ENCODE data around the gene HELB.

DNA sequence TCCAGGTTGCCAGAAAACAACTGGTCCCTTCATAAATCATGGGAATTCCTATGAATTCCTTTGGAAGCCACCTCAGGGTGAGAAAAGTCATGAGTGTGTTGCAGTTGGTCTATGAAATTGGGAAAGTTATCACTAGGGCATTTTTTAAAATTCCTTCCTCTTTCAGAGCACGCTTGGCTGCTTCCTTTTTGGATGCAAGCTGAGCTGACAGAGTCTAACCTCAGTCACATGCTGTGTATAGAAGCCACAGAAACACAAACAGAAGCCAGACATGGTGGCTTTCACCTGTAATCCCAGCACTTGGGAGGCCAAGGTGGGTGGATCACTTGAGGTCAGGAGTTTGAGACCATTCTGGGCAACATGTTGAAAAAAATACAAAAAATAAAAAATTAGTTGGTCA is 21.7 kb upstream of the HELB start:
- TF ChIP-seq, protein P1, sequence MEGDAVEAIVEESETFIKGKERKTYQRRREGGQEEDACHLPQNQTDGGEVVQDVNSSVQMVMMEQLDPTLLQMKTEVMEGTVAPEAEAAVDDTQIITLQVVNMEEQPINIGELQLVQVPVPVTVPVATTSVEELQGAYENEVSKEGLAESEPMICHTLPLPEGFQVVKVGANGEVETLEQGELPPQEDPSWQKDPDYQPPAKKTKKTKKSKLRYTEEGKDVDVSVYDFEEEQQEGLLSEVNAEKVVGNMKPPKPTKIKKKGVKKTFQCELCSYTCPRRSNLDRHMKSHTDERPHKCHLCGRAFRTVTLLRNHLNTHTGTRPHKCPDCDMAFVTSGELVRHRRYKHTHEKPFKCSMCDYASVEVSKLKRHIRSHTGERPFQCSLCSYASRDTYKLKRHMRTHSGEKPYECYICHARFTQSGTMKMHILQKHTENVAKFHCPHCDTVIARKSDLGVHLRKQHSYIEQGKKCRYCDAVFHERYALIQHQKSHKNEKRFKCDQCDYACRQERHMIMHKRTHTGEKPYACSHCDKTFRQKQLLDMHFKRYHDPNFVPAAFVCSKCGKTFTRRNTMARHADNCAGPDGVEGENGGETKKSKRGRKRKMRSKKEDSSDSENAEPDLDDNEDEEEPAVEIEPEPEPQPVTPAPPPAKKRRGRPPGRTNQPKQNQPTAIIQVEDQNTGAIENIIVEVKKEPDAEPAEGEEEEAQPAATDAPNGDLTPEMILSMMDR (IDR thresholded peaks at IDR 0.05): no peak
- TF ChIP-seq POLR2A (IDR thresholded peaks at IDR 0.05): no peak
